HG03354 (cell line): Measurements from ENCODE around the gene CTSW.
A peak's percentile ranks its signal among the peaks of the same experiment; 100 is the strongest.
"Not testable (repeated sequence)": the region's sequence is repeated elsewhere in the genome, so short reads cannot be mapped to it uniquely, and the experiment has no call there.

ENCODE experiments used
- ATAC-seq: cut with Tn5 transposase; IDR thresholded peaks from one replicate; pipeline ENCODE4 v1.9.1; 2021; ENCODE audit warnings: mild to moderate bottlenecking; ENCODE audit not compliant: unreplicated experiment, poor library complexity, severe bottlenecking

CTSW gene, protein sequence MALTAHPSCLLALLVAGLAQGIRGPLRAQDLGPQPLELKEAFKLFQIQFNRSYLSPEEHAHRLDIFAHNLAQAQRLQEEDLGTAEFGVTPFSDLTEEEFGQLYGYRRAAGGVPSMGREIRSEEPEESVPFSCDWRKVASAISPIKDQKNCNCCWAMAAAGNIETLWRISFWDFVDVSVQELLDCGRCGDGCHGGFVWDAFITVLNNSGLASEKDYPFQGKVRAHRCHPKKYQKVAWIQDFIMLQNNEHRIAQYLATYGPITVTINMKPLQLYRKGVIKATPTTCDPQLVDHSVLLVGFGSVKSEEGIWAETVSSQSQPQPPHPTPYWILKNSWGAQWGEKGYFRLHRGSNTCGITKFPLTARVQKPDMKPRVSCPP

DNA sequence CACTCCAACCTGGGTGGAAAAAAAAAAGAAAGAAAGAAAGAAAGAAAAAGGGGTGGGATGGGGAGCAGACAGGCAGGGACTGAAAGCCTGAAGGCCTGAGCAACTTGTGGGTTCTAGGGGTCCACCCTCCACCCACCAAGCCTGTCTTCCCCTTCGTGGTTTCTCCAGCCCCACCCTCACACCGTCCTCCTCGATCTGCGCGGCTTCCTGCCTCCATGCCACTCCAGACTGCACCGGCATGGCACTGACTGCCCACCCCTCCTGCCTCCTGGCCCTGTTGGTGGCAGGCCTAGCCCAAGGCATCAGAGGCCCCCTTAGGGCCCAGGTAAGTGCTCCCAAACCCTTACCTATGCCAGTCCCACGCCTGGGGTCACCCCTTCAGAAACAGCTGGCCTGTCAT lies at the start of gene CTSW:
CTSW (plus strand) TSS at position 221 of the 400 bp plus-strand sequence; CDS start at position 239, 18 bp downstream.
- ATAC-seq, result no peak

DNA sequence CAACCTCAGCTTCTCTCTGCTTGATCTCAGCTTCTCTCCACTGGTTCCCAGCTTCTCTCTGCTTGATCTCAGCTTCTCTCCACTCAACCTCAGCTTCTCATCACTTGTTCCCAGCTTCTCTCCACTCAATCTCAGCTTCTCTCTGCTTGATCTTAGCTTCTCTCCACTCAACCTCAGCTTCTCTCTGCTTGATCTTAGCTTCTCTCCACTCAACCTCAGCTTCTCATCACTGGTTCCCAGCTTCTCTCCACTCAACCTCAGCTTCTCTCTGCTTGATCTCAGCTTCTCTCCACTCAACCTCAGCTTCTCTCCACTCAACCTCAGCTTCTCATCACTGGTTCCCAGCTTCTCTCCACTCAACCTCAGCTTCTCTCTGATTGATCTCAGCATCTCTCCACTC lies 47.4 kb upstream of the CTSW start:
- not testable (repeated sequence) for ATAC-seq

DNA sequence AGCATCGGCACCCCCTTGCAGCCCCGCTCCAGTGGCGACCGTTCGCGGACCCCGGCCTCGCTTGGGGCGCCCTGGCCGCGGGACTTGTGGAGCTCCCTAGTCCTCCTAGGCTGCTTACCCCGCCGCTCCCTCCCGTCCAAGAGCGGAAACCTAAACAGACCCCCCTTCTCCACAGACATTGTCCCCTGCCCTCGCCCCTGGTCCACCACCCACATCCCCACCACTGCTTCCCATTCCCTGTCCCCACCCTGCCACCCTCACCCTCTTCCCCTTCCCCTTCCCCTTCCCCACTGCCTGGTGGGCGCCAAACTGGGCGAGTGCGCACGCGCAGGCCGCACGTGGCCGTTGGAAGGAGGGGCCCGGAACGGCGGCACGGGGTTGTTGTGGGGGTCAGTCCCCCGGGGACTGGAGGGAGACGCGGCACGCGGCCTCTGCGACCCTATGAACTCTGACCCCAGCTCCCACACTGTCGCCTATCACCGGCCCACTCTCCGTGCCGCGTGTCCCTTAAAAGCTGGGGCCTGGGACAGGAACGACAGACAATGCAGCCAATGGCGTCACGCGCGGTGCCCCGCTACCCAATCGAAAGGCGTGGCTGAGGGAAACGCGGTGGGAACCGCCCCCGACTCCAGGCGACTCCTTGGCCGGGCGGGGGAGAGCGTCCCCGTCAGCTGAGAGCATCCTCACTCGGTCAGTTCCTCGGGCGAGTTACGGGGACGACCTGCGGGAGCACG lies 46.2 kb upstream of the CTSW start, which contains the start of gene SNX32:
SNX32 (plus strand) TSS at position 667 of the 734 bp plus-strand sequence. CDS start 103 bp downstream, outside the sequence.
- peak; percentile 97 for ATAC-seq

DNA sequence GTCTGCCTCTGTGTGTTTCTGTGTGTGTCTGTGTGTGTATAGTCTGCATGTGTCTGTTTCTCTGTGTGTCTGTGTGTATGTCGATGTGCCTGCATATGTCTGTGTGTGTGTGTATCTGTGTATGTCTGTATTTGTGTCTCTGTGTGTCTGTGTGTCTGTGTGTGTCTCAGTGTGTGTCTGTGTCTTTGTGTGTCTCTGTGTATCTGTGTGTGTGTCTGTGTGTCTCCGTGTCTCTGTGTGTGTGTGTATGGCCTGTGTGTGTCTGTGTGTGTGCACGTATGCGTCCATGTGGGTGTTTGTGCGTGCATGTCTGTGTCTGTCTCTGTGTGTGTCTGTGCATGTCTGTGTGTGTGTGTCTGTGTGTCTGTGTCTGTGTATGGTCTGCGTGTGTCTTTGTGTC lies 45.4 kb upstream of the CTSW start:
- ATAC-seq, result no peak

DNA sequence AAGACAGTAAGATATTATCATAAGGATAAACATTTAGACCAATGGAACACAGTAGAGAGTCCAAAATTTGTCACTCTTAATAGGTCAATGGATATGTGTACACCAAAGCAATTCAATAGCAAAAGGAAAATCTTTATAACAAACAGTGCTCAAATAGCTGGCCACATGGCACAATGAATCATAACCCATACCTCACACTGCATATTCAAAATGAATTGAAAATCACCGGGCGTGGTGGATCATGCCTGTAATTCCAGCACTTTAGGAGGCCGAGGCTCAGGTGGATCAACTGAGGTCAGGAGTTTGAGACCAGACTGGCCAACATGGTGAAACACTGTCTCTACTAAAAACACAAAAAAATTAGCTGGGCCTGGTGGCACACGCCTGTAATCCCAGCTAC lies 37.5 kb upstream of the CTSW start:
- no peak for ATAC-seq

DNA sequence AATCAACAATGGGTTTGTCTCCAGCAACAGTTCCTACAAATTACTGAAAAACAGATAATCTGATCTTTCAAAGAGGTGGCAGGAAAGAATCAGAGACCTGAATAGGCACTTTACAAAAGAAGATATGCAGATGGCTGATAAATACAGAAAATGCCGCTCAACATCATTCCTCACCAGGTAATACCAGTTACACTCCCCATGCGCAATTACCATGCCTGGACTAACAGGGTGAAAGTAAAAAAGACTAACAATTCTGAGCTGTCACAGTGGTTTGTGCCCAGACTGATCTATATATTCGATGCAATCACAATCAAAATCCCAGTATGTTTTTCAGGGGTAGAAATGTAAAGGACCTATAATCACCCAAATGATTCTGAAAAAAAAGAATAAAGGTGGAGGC lies 35.8 kb upstream of the CTSW start:
- no peak for ATAC-seq

DNA sequence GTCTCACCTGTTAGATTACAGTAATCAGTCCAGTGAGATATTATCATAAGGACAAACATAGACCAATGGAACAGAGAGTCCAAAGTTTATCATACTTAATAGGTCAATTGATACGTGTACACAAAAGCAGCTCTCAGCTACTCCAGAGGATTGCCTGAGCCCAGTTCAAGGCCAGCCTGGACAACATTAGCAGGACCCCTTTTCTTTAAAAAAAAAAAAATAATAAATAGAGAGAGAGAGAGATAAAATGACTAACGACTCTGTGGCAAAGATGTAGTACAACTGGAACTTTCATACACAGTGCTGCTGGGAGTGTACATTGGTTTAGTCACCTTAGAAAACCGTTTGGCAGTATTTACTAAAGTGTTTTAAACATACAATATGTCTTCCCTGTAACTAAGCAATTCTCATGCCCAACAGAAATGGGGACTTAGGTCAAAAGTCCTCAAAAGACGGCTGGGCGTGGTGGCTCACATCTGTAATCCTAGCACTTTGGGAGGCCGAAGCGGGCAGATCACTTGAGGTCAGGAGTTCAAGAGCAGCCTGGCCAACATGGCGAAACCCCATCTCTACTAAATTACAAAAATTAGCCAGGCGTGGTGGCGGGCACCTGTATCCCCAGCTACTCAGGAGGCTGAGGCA lies 35.3 kb upstream of the CTSW start:
- ATAC-seq, result no peak

DNA sequence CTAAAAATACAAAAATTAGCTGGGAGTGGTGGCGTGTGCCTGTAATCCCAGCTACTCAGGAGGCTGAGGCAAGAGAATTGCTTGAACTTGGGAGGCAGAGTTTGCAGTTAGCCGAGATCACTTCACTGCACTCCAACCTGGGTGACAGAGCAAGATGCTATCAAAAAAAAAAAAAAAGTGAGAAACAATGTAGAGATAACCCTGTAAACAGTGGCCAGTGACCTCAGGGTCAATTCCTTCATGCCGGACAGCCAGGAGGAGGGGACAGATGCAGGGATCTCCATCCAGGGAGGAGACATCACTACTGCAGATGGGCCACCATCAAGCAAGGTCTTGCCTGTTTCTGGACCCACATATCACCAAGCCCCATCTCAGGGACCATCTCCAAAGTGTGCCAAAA lies 31.9 kb upstream of the CTSW start:
- ATAC-seq, result no peak

DNA sequence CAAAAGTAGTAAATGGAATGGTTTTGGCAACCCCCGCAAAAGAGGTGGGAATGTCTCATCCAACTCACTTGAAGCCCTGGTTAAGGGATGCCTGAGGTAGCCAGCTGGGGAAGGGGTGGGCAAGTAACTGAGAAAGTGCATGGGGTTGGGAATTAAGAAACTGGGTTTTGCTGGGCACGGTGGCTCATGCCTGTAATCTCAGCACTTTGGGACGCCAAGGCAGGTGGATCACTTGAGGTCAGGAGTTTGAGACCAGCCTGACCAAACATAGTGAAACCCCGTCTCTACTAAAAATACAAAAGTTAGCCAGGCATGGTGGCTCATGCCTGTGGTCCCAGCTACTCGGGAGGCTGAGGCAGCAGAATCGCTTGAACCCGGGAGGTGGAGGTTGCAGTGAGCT lies 30.9 kb upstream of the CTSW start:
- not testable (repeated sequence) for ATAC-seq

DNA sequence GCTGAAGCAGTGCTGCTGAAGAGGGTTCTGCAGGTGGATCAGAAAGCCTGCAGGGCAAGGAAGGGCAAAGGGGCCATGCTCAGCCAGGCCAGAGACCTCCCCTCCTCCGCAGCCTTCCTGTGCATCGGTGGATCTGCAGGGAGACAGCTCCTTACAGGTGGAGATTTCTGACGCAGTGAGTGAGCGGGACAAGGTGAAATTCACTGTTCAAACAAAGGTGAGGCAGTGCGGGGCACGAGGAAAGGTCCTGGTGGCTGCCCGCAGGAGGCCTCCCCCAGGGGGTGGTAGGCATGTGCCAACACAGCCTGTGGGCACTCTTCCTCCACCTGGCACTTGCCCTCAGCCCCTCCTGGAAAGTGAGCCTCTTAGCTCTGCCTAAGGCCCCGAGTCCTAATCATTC lies 30.3 kb upstream of the CTSW start:
- no peak for ATAC-seq

DNA sequence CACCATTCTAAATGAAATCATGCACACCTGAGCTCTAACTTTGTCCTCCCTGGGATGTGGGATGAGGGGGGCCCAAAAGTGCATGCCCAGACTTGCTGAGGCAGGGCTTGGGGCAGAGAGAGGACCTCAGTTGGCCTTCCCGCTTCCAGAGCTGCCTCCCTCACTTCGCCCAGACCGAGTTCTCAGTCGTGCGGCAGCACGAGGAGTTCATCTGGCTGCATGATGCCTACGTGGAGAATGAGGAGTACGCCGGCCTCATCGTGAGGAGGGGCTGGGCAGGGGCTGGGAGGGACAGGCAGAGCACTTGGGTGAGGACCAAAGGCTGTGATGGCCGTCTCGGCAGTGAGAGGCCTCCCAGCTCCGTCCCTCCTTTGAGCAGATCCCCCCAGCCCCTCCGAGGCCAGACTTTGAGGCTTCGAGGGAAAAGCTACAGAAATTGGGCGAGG lies 29.8 kb upstream of the CTSW start:
- no peak for ATAC-seq

DNA sequence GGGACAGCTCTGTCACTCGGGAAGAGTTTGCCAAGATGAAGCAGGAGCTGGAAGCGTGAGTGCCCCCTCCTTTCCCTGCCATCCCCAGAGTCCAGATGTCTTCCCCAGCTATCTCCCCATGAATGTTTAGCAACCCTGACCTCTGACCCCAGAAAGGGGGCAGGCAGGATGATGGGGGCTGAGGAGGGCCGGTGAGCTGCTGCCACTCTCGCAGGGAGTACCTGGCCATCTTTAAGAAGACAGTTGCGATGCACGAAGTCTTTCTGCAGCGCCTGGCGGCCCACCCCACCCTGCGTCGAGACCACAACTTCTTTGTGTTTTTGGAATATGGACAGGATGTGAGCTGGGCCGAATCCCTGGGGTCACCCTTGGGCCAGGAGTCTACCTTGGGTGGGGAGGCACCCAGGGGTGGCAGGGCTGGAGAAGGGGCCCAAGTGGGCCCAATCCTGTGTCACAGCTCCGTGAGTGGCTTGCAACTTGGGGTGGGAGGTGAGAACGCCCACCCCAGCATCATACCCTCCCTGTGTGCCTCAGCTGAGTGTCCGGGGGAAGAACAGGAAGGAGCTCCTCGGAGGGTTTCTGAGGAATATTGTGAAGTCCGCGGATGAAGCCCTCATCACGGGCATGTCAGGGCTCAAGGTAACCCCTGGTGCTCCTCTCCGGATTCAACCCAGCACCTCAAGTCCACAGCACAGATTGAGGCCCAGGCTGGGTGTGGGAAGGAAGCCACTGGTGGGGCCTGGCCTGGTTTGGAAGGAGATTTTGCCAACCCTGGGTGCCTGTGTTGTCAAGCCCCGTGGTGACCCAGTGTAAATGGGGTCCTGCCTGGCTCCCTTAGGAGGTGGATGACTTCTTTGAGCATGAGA lies 29.2 kb upstream of the CTSW start:
- ATAC-seq, result no peak

DNA sequence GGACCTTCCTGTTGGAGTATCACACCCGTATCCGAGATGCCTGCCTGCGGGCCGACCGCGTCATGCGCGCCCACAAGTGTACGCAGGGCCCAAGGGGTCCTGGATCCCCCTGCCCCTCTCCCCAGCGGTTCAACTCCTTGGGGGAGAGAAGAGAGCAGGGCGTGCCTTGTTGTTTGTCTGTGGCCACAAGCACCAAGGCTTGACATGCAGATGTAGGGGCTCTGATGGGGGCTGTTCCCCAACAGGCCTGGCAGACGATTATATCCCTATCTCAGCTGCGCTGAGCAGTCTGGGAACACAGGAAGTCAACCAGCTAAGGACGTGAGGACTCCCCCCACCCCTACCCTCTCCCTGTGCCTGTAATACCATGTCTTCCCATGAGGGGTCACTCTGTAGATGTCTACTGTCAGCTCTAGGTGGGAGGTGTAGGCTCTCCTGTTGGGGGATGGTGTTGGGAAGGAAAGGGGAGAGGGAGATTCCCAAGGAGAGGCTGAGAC lies 28.5 kb upstream of the CTSW start:
- ATAC-seq, result no peak

DNA sequence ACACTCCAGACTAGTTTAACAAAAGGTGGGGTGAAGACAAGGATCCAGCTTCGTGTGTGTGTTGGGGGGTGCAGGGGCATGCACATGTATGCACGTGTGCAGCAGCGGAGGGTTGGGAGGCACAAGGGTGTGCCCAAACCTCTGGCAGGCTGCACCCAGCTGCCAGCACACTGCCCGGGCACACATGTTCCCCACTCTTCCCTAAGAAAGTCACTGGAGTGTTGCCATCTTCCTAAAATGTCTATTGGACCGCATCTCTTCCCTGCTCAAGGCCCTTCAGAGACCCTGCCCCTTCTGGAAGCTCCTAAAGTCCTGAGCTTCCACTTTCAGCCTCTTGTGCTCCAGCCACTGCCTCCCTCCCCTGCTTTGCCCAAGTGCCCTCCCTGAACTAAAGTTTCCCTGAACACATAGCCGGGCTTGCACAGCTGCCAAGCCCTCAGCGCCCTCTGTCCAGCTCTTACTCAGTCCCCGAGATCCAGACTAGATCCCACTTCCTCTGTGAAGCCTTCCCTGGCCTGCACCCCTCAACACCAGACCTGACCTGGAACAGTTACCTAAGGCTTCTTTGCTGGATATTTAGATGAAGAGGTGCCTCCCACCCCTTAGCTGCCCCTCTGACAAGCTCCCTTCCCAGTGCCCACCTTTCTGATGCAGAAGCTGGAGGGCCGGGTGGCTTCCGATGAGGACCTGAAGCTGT lies 27.7 kb upstream of the CTSW start:
- no peak for ATAC-seq

DNA sequence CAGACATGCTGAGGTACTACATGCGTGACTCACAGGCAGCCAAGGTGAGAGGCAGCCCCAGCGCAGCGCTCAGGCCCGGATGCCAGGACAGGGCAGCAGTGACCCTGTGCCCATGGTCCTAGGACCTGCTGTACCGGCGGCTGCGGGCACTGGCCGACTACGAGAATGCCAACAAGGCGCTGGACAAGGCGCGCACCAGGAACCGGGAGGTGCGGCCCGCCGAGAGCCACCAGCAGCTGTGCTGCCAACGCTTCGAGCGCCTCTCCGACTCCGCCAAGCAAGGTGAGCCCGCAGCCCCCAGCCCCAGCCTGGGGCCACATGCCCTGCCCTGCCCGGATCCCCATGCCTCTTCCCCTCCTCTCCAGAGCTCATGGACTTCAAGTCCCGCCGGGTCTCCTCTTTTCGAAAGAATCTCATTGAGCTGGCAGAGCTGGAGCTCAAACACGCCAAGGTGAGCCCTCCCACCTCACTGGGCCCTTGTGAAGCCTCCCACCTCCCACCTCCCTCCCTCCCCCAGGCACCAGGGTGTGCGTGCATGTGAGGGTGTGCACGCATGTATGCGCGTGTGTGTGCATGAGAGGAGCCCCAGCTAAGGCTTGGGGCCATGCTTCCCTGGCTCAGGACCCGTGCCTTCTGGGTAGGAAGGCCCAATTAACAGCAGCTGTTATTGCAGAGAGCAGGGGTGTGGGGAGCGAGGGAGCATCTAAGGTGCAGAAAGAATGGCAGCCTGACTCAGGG lies 27.0 kb upstream of the CTSW start:
- ATAC-seq, result no peak

DNA sequence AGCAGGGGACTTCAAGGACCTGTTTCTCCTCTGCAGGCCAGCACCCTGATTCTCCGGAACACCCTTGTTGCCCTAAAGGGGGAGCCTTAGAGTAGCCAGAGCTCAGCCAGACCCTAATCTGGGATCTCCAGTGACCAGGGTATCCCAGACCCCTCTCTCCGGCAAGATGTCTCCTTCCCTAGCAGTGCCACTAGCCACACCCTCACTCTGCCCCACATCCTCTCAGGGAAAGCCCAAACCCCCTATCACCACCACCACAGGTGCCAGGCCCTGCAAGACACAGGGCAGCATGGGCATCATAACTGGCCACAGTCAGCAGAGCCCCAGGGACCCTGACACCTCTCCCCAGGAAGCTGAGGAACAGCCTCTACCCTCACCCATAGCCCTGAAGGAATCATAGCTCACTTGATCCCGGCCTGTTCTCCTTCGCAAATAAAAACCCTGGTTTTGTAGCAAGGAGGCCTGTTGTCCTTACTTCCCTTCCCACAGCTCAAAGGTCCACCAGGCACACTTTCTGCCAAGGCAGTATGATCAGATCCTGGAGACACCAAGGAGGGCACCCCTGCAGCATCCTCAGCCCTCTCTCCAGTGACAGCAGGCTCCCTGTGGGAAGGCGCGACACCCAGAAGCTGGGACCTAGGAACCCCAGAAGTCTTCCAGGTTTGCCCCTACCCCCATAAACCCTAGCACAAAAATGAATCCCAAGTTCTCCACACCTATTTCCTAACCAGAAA lies 26.2 kb upstream of the CTSW start:
- no peak for ATAC-seq

DNA sequence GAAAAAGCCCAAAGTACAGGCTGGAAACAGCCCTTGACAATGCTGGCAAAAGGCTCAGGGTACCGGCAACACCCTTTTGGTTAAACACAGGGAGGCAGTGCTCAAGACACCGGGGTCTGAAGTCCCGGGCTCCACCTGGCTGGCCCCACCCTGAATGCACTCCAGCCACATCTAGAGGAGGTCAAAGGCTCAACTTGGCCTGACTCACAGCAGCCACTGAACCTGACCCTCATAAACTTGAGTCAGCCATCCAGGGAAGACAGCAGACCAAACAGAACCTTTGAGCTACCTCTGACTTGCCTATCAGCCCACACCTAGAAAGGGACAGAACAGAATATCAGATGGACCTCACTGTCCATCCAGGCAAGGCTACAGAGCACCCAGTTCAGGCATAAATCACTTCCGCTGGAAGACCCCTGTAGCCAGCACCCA lies 25.5 kb upstream of the CTSW start:
- ATAC-seq, result no peak
